Keratinocyte (primary cell): ENCODE results near the gene CACNG3.

ENCODE experiments used
- EZH2 ChIP-seq: IDR thresholded peaks from one replicate; pipeline ENCODE4 v1.6.1; 2012; ENCODE audit warnings: inconsistent platforms, mild to moderate bottlenecking, low read length, moderate library complexity
- TF ChIP-seq, protein P1 (sequence below), 3 experiments: IDR thresholded peaks in 1 of 3; conservative IDR thresholded peaks in 1 of 3; optimal IDR thresholded peaks in 1 of 3; 2 replicates in 2 of 3; 3 replicates in 1 of 3; pipeline versions ENCODE3 to v1.5.1; 2011; ENCODE audit warnings: low read length in 3 of 3, mild to moderate bottlenecking in 3 of 3, moderate library complexity in 2 of 3, control low read depth in 1 of 3, inconsistent platforms in 1 of 3; ENCODE audit not compliant: insufficient read depth in 2 of 3; ENCODE audit errors: extremely low read depth in 1 of 3

DNA sequence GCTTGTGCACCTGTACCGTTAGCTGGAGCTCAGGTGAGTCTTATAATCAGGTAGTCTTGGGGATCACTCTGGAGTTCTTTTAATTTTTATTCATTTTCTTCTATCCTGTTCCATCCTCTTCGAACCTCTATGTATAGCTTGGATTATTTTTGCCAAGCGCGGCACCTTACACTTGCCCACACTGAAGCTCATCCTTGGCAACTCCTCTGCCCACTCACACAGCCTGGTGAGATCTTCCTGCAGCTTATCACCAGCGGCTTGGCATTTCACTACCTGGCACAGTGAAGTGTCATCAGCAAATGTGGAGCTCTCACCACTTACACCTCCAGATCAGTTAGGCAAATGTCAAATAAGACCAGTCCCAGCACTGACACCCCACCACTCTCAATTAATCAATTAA lies 116.7 kb downstream of the CACNG3 start:
- TF ChIP-seq, protein P1, sequence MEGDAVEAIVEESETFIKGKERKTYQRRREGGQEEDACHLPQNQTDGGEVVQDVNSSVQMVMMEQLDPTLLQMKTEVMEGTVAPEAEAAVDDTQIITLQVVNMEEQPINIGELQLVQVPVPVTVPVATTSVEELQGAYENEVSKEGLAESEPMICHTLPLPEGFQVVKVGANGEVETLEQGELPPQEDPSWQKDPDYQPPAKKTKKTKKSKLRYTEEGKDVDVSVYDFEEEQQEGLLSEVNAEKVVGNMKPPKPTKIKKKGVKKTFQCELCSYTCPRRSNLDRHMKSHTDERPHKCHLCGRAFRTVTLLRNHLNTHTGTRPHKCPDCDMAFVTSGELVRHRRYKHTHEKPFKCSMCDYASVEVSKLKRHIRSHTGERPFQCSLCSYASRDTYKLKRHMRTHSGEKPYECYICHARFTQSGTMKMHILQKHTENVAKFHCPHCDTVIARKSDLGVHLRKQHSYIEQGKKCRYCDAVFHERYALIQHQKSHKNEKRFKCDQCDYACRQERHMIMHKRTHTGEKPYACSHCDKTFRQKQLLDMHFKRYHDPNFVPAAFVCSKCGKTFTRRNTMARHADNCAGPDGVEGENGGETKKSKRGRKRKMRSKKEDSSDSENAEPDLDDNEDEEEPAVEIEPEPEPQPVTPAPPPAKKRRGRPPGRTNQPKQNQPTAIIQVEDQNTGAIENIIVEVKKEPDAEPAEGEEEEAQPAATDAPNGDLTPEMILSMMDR (optimal IDR thresholded peaks at IDR 0.05 in 1 of 3, IDR thresholded peaks at IDR 0.05 in 1 of 3, conservative IDR thresholded peaks at IDR 0.05 in 1 of 3; ENCODE audit: extremely low read depth in 1 of 3, insufficient read depth in 2 of 3, low read length in 3 of 3), result no peak
- TF ChIP-seq EZH2, result no peak
